ENCODE data around the gene PRPSAP1. TPM values are rescaled to one million over a fixed set of nuclear protein-coding genes. Genes with fewer than 3 reads are reported as not detected.

PRPSAP1 gene
- total and polyA plus RNA-seq, 2 of the 8 experiments (the other 6 are each of a cell fraction or from before 2014, with no cell fraction given): 32.0 to 54.2 TPM

DNA sequence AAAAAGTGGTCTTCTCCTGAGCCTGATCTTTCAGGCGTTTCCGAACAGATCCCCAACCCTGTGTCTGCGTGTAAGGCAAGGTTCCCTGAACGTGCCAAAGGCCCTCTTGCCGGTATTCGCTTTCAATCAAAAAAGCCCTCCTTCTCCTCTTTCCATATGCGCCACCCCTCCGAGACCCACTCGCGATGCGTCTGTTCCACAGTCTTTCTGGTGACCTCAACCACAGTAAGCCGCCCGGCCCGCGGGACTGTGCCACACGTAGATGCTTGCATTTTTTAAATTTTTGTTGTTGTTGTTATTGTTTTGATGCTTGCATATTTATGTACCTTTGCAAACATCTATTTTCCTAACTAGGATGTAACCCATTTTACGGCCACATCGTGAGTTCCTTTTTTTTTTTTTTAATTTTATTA is 607 bp upstream of the PRPSAP1 start (continued):
- TF ChIP-seq SUZ12 (IDR thresholded peaks at IDR 0.05; ENCODE audit: low read length): no peak
- no peak for TF ChIP-seq SIX5 (IDR thresholded peaks at IDR 0.05; ENCODE audit: low read depth, low read length)
- no peak for TF ChIP-seq RXRA (IDR thresholded peaks at IDR 0.05; ENCODE audit: insufficient read depth, low read depth, low read length)
- no peak for TF ChIP-seq EP300 (IDR thresholded peaks at IDR 0.05; ENCODE audit: borderline replicate concordance in 1 of 2, low read depth in 2 of 2, low read length in 2 of 2)
- TF ChIP-seq ASH2L (IDR thresholded peaks at IDR 0.05; ENCODE audit: low read length): no peak
- TF ChIP-seq, protein P1, sequence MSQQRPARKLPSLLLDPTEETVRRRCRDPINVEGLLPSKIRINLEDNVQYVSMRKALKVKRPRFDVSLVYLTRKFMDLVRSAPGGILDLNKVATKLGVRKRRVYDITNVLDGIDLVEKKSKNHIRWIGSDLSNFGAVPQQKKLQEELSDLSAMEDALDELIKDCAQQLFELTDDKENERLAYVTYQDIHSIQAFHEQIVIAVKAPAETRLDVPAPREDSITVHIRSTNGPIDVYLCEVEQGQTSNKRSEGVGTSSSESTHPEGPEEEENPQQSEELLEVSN (IDR thresholded peaks at IDR 0.05): no peak
- no peak for TF ChIP-seq TAF1 (IDR thresholded peaks at IDR 0.05; ENCODE audit: low read depth, low read length)
- no peak for TF ChIP-seq CHD7 (IDR thresholded peaks at IDR 0.05; ENCODE audit: insufficient replicate concordance, low read length)
- TF ChIP-seq YY1 (IDR thresholded peaks at IDR 0.05; ENCODE audit: low read depth, low read length): no peak
- TF ChIP-seq EZH2 (IDR thresholded peaks at IDR 0.05; ENCODE audit: low read depth, low read length, severe bottlenecking): no peak
